NT2/D1 (cell line): ENCODE results near the gene PRR7.
A peak's percentile ranks its signal among the peaks of the same experiment; 100 is the strongest.

Experiments
- DNase-seq: peaks from one replicate; pipeline ENCODE4 v3.0.0-alpha.2; 2011; ENCODE audit warnings: low read depth, low spot score
- H3K27me3 ChIP-seq: 2 replicates; pipeline ENCODE4 v1.6.0; 2011; ENCODE audit warnings: mild to moderate bottlenecking; ENCODE audit not compliant: insufficient read length, insufficient read depth
- H3K36me3 ChIP-seq: 2 replicates; pipeline ENCODE4 v1.6.1; 2011; ENCODE audit warnings: mild to moderate bottlenecking, low read length, mixed read lengths; ENCODE audit not compliant: insufficient read depth, insufficient read length
- H3K4me1 ChIP-seq: 2 replicates; pipeline ENCODE4 v1.5.1; 2011; ENCODE audit not compliant: insufficient read depth, insufficient read length
- H3K4me3 ChIP-seq: 2 replicates; pipeline ENCODE4 v1.5.1; 2011; ENCODE audit warnings: low read depth; ENCODE audit not compliant: insufficient read length
- H3K9ac ChIP-seq: 2 replicates; pipeline ENCODE4 v1.6.0; 2011; ENCODE audit warnings: low read depth; ENCODE audit not compliant: insufficient read length
- H3K9me3 ChIP-seq: 2 replicates; pipeline ENCODE4 v1.5.1; 2011; ENCODE audit warnings: mild to moderate bottlenecking, low read length; ENCODE audit not compliant: insufficient read depth
- SUZ12 ChIP-seq: IDR thresholded peaks from 2 replicates; pipeline ENCODE4 v1.6.1; 2011; ENCODE audit not compliant: insufficient read length, insufficient read depth; ENCODE audit errors: extremely low read depth
- YY1 ChIP-seq: IDR thresholded peaks from 2 replicates; pipeline ENCODE4 v1.6.1; 2011; ENCODE audit not compliant: insufficient read length, insufficient read depth
- ZNF274 ChIP-seq: IDR thresholded peaks from 2 replicates; pipeline ENCODE4 v1.6.1; 2011; ENCODE audit warnings: mild to moderate bottlenecking, low read depth, low read length

Gene PRR7, protein sequence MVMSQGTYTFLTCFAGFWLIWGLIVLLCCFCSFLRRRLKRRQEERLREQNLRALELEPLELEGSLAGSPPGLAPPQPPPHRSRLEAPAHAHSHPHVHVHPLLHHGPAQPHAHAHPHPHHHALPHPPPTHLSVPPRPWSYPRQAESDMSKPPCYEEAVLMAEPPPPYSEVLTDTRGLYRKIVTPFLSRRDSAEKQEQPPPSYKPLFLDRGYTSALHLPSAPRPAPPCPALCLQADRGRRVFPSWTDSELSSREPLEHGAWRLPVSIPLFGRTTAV

DNA sequence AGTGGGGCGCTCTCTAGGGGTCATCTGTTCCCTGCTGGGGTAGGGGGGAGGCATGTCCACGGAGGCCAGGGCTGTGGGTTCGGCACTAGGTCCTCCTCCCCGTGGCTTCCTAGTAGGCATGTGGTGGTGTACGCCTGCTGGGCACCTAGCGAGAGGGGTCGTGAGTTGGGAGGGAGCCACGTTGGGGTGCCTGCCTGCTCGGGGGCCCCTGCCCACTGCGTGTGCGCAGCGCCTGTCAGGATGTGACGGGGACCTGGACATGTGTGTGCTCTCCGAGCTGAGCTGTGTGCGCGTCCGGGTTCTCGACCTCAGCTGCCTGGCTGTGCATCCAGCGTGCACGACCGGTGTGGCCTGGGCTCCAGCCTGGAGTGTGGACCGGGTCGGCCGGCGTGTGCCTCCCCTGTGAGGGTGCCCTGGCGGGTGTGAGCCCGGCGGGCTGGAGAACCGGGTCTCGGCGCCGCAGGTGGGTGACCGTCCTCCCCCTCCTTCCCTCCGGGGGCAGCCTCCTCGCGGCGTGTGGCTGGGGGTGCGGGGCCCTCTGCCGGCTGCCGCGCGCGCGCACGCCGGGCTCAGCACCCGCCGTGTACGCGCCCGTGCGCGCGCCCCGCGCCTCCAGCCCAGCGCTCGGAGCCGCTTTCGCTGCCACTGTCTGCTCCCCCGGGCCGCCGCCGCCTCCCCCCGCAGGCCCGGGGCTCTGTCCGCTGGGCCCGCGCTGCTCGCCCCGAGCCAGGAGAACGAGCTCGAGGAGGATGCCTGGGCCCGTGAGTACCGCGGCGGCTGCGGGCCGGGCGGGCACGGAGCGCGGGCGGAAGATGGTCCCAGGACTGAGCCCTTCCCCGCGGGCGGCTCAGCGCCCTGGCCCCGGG, at the start of gene PRR7:
Gene PRR7, plus strand, starts transcription at position 615 of the 866 bp plus-strand sequence. CDS start 8,254 bp downstream, outside the sequence.
- Histone ChIP-seq H3K36me3 (peaks cover 32% of the 10 kb centered on the region), H3K9ac (peak within 1 kb of the TSS; percentile 91), H3K4me1 (peaks cover 20% of the 10 kb centered on the region), H3K4me3 (peak within 1 kb of the TSS; percentile 76), H3K9me3 (no peaks in the 10 kb centered on the region), H3K27me3 (peaks cover 7% of the 10 kb centered on the region)
- TF ChIP-seq ZNF274: no peak
- TF ChIP-seq YY1: no peak
- TF ChIP-seq SUZ12: no peak
- no peak for DNase-seq

DNA sequence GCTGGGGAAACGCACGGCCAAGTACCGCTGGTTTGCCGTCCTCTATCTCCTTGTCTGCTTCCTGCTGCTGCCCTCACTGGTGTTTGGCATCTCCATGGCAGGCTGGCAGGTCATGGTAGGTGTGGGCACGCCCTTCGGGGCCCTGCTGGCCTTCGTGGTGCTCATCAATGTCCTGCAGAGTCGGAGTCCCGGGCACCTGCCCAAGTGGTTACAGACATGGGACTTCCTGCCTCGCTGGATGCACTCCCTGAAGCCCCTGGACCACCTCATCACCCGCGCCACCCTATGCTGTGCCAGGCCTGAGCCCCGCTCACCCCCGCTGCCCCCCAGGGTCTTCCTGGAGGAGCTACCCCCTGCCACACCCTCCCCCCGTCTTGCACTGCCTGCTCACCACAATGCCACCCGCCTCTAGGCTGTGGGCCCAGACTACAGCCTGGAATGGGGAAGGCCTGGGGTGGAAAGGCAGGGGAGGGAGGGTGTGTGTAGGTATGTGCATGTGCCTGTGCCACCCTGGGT, 48.7 kb upstream of the PRR7 start:
- peaks cover 39% of the 10 kb centered on the region for H3K27me3 ChIP-seq
- H3K9ac ChIP-seq: no peak overlapping the region
- H3K9me3 ChIP-seq: peaks cover 9% of the 10 kb centered on the region; the same call in 1 of the 2 replicates
- H3K4me3 ChIP-seq: no peak overlapping the region
- TF ChIP-seq ZNF274 (no peak), SUZ12 (no peak), YY1 (no peak)
- no peak for DNase-seq
- H3K4me1 ChIP-seq: peaks cover 11% of the 10 kb centered on the region
- H3K36me3 ChIP-seq: no peaks in the 10 kb centered on the region

DNA sequence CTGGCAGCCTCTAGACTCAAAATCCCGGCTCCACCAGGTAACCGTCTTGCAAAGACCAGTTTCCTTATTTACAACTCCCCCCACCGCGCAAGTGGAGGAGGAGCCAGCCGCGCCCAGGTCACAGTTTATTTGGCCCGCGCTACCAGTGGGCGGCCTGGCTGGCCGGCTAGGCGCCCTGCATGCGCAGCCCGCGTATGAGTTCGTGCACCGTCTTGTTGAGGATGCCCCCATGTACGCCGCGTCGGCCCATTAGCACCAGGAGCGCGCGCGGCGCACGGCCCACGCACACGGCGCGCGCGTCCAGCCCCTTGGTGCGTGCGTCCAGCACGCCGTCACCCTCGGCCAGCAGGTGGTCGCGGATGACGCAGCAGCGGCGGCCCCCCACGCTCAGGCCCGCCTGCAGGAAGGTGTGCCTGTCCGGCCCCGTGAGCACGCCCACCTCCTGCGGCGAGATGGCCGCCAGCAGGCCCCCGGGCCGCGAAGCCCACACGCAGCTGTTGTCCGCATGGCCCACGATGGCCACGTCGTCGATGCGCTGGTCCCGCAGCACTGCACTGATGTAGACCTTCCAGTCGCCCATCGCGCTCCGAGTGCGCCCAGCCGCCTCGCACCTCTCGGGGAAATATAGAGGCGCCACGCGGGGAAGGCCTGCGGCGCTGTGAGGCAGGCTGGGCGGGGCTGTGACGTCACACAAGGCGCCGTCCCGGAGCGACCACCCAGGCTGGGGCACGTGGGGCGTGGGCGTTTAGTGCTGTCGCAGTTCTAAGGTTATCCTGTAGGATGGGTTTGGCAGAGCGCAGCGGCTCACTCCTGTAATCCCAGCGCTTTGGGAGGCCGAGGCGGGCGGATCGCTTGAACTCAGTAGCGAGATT, 46.4 kb upstream of the PRR7 start, which contains the start of gene PFN3:
Gene PFN3, minus strand, starts transcription at position 665 of the 872 bp plus-strand sequence. Its CDS starts 85 bp downstream, at position 580.
- Histone ChIP-seq H3K9ac (no peak within 1 kb of the TSS), H3K36me3 (no peaks in the 10 kb centered on the region), H3K4me1 (peaks cover 18% of the 10 kb centered on the region), H3K9me3 (peaks cover 9% of the 10 kb centered on the region; the same call in 1 of the 2 replicates), H3K4me3 (no peak within 1 kb of the TSS), H3K27me3 (peaks cover 62% of the 10 kb centered on the region)
- no peak for DNase-seq
- TF ChIP-seq YY1 (no peak), SUZ12 (no peak), ZNF274 (no peak)

DNA sequence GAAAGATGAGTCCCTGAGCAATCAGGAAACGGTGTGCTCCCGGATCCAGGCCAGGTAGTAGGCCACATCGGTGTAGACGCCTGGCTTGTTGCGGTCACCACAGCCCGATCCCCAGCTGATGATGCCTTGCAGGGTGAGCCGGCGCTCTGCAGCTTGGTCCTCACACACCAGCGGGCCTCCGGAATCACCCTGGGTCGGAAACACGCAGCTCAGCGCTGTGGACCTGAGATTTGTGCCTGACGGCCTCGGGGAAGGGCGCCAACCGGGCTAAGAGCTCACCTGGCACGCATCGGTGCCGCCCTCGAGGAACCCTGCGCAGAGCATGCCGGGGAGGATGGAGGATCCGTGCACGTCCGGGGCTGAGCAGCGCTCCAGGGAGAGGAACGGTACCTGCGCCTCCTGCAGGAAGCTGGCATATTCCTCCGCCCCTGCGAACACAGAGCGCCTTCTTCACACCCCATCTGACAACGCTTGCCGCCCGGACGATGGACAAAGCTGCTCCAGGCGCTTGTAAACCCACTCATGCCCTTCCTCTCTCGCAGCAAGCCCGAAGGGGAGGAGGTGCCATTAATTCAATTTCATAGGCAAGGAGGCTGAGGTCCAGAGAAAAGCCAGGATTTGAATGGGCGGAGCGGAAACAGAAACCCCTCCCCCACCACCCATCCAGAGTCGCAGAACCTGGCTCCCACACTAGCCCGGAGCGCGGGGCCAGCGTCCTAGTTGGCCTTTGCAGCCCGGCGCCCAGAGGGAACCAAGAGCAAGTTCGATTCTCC, 44.2 kb upstream of the PRR7 start:
- H3K4me3 ChIP-seq: peak overlapping the region; percentile 61
- peak; percentile 68 for DNase-seq
- H3K9me3 ChIP-seq: peaks cover 9% of the 10 kb centered on the region; the same call in 1 of the 2 replicates
- no peaks in the 10 kb centered on the region for H3K36me3 ChIP-seq
- H3K9ac ChIP-seq: peak overlapping the region; percentile 86
- TF ChIP-seq YY1 (peak; percentile 8), SUZ12 (no peak), ZNF274 (no peak)
- H3K27me3 ChIP-seq: peaks cover 75% of the 10 kb centered on the region
- peaks cover 16% of the 10 kb centered on the region for H3K4me1 ChIP-seq

DNA sequence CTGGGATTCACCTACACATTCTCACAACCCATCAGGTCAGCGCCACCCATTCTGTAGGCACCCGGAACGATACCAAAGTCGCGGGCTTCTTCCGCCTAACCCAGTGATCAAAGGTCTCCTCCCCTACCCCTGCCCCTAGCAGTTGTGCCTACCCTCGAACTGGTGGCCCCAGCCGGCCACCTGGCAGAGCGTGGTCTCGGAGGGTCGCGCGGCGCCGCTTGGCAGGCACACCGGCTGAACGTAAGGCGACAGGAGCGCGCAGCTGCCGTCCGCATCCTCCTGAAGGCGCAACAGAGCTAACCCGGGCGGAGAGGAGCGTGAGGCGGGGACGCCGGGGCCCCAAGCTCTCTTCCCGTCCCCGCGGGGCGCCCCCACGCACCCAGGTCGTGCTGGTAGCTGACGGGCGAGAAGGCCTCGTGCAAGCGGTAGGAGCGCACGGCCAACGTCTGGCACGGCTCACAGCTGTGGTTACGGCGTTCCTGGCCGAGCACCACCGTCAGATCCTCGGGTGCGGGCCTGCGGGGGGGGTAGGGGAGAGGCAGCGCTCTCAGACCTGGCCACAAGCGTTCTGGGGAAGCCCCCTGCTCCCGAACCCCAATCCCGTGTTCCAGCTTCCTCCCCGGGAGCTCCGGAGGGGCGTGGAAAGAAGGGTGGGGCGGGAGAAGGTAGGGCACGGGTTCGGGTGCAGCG, 43.4 kb upstream of the PRR7 start:
- H3K4me1 ChIP-seq: peaks cover 16% of the 10 kb centered on the region
- peak overlapping the region; percentile 86 for H3K9ac ChIP-seq
- H3K9me3 ChIP-seq: peaks cover 9% of the 10 kb centered on the region; the same call in 1 of the 2 replicates
- peak overlapping the region; percentile 61 for H3K4me3 ChIP-seq
- TF ChIP-seq SUZ12 (peak; percentile 18), YY1 (no peak), ZNF274 (no peak)
- DNase-seq: no peak
- H3K27me3 ChIP-seq: peaks cover 72% of the 10 kb centered on the region
- H3K36me3 ChIP-seq: no peaks in the 10 kb centered on the region
